Endothelial cell of umbilical vein (primary cell): ENCODE measurements around the gene PTPRZ1. TPM values are rescaled to one million over a fixed set of nuclear protein-coding genes. Genes with fewer than 3 reads are reported as not detected.

Experiments
- BruUV-seq: library from RNA; stranded (reverse); fragments of 400-500 nt; replicated peaks from 2 replicates; lab custom pipeline; 2021; lab: Mats Ljungman, UMichigan
- CTCF ChIA-PET: fragments of 300-600, 350-600 bp; sonication (Branson Sonifier 250); formaldehyde crosslinking; loops from one replicate; lab custom pipeline; 2021; ENCODE audit warnings: antibody characterized with exemption, inconsistent platforms; lab: Charles Lee
- POLR2A ChIA-PET: fragments of 300-600, 350-600 bp; sonication (Branson Sonifier 250); formaldehyde crosslinking; loops from one replicate; lab custom pipeline; 2021; ENCODE audit warnings: antibody characterized with exemption, inconsistent platforms; lab: Charles Lee
- DNase-seq: peaks from one replicate; pipeline ENCODE4 v3.0.0-alpha.2; 2011; ENCODE audit warnings: low read depth, low spot score
- FAIRE-seq: peaks from 2 replicates; lab custom pipeline; 2011; peaks lifted over from hg19 to GRCh38; lab: Jason Lieb, UNC
- H2AFZ ChIP-seq: 2 replicates; pipeline ENCODE4 v1.6.0; 2012; ENCODE audit warnings: low read depth, low read length, control low read depth, inconsistent platforms
- H3K27ac ChIP-seq: 2 replicates; pipeline ENCODE4 v1.5.1; 2011; ENCODE audit warnings: low read depth, mild to moderate bottlenecking, control low read depth, low read length, moderate library complexity; ENCODE audit not compliant: insufficient read depth
- H3K27me3 ChIP-seq, 2 experiments: 2 replicates each; pipeline versions ENCODE4 v1.6.0 to v1.6.1; 2011; ENCODE audit warnings: low read length in 2 of 2, mixed read lengths in 1 of 2; ENCODE audit not compliant: control insufficient read depth in 2 of 2, insufficient read depth in 2 of 2
- H3K36me3 ChIP-seq, 2 experiments: 2 replicates in 1 of 2; 3 replicates in 1 of 2; pipeline ENCODE4 v1.5.1; 2011; ENCODE audit warnings: low read length in 2 of 2, mild to moderate bottlenecking in 1 of 2, moderate library complexity in 1 of 2; ENCODE audit not compliant: control insufficient read depth in 2 of 2, insufficient read depth in 2 of 2; ENCODE audit errors: extremely low read depth in 1 of 2
- H3K4me1 ChIP-seq: 3 replicates; pipeline ENCODE4 v1.5.1; 2011; ENCODE audit warnings: mild to moderate bottlenecking, low read length; ENCODE audit not compliant: control insufficient read depth, insufficient read depth; ENCODE audit errors: extremely low read depth
- H3K4me2 ChIP-seq: 2 replicates; pipeline ENCODE4 v1.6.1; 2011; ENCODE audit warnings: low read length, control low read depth, mixed read lengths; ENCODE audit not compliant: insufficient read depth
- H3K4me3 ChIP-seq, 3 experiments: fragments of 200-600 bp in 1 of 3; sonication (generic), shearing (Covaris generic) in 1 of 3; replicated peaks in 1 of 3; 2 replicates each; pipeline ENCODE4 v1.5.1; 2011 to 2016; ENCODE audit warnings: control low read depth in 3 of 3, low read length in 3 of 3, mild to moderate bottlenecking in 2 of 3, inconsistent platforms in 1 of 3, low read depth in 1 of 3, moderate library complexity in 1 of 3; ENCODE audit not compliant: insufficient read depth in 1 of 3
- H3K79me2 ChIP-seq: 2 replicates; pipeline ENCODE4 v1.6.0; 2012; ENCODE audit warnings: low read length, inconsistent platforms; ENCODE audit not compliant: control insufficient read depth, insufficient read depth
- H3K9ac ChIP-seq: replicated peaks from 2 replicates; pipeline ENCODE3; 2011; ENCODE audit warnings: low read length, control low read depth; ENCODE audit not compliant: insufficient read depth; ENCODE audit errors: extremely low read depth
- H3K9me1 ChIP-seq: replicated peaks from 3 replicates; pipeline ENCODE4 v1.6.0; 2011; ENCODE audit warnings: mild to moderate bottlenecking, low read length; ENCODE audit not compliant: control insufficient read depth, insufficient read depth; ENCODE audit errors: extremely low read depth
- H3K9me3 ChIP-seq: replicated peaks from 2 replicates; pipeline ENCODE4 v1.5.1; 2012; ENCODE audit warnings: low read length, inconsistent platforms; ENCODE audit not compliant: control insufficient read depth, insufficient read depth
- H4K20me1 ChIP-seq: replicated peaks from 2 replicates; pipeline ENCODE3; 2011; ENCODE audit warnings: mild to moderate bottlenecking, low read length; ENCODE audit not compliant: control insufficient read depth, insufficient read depth; ENCODE audit errors: extremely low read depth
- CTCF ChIP-seq, 2 donors: IDR thresholded peaks; 1 replicate in 1 of 2; 2 replicates in 1 of 2; pipeline ENCODE4 v1.5.1; 2011; ENCODE audit warnings: low read length in 2 of 2, mild to moderate bottlenecking in 2 of 2, moderate library complexity in 2 of 2, control low read depth in 1 of 2, inconsistent platforms in 1 of 2, low read depth in 1 of 2; ENCODE audit not compliant: insufficient read depth in 1 of 2; ENCODE audit errors: extremely low read depth in 1 of 2
- EZH2 ChIP-seq: IDR thresholded peaks from 2 replicates; pipeline ENCODE4 v1.6.1; 2012; ENCODE audit warnings: borderline replicate concordance, low read depth, mild to moderate bottlenecking, moderate library complexity, low read length, inconsistent platforms; ENCODE audit not compliant: severe bottlenecking
- FOS ChIP-seq: IDR thresholded peaks from 2 replicates; pipeline ENCODE4 v1.6.1; 2011; ENCODE audit warnings: mild to moderate bottlenecking, low read length, moderate library complexity, borderline replicate concordance; ENCODE audit not compliant: insufficient read depth
- GATA2 ChIP-seq: IDR thresholded peaks from 2 replicates; pipeline ENCODE4 v1.7.0; 2011; ENCODE audit warnings: low read depth, mild to moderate bottlenecking, moderate library complexity, mixed read lengths, low read length; ENCODE audit not compliant: insufficient read length, insufficient read depth
- JUN ChIP-seq: IDR thresholded peaks from 2 replicates; pipeline ENCODE4 v1.6.1; 2011; ENCODE audit warnings: borderline replicate concordance, low read depth; ENCODE audit not compliant: insufficient read length, insufficient read depth
- MAX ChIP-seq: IDR thresholded peaks from 2 replicates; pipeline ENCODE4 v1.6.1; 2011; ENCODE audit not compliant: insufficient read depth, insufficient read length
- MYC ChIP-seq: IDR thresholded peaks from one replicate; pipeline ENCODE4 v1.6.1; 2011; ENCODE audit warnings: mild to moderate bottlenecking, low read depth, low read length
- POLR2A ChIP-seq: IDR thresholded peaks from 2 replicates; pipeline ENCODE4 v1.6.1; 2012; ENCODE audit warnings: low read depth, mild to moderate bottlenecking, control low read depth, low read length
- POLR2AphosphoS5 ChIP-seq: IDR thresholded peaks from 2 replicates; pipeline ENCODE4 v1.6.1; 2012; ENCODE audit warnings: low read depth, mild to moderate bottlenecking, control low read depth, low read length, moderate library complexity; ENCODE audit not compliant: insufficient read depth
- dilution Hi-C: fragments of 300-500 bp; cut with MboI; formaldehyde crosslinking; loops from one replicate; pipeline ENCODE4 v1.15.0; 2019; ENCODE audit warnings: low sequenced_read_pairs; ENCODE audit not compliant: extremely low pct_ligation_motif_present
- intact Hi-C: fragments of 100-400 bp; cut with micrococcal nuclease; formaldehyde crosslinking; loops from one replicate; pipeline ENCODE4 v1.10.0; 2022
- polyA plus RNA-seq, 4 experiments: library from polyadenylated mRNA; depleted of rRNA in 3 of 4; stranded (reverse) in 3 of 4; unstranded in 1 of 4; fragments of >200 nt; gene quantifications; 2 replicates each; pipeline versions ENCODE4 v1.2.1 to v1.2.3, GENCODE V29; 2011 to 2012; ENCODE audit warnings: missing spikeins in 1 of 4
- total RNA-seq: library from RNA; stranded (reverse); gene quantifications from 2 replicates; pipeline ENCODE4 v1.2.3, GENCODE V29; 2021

Gene PTPRZ1
- total and polyA plus RNA-seq, 2 donors (not counting 3 experiments of a cell fraction or from before 2014, with no cell fraction given) = 0.07 TPM; not detected in 1

GRCh38 chr7:121831351-121831750 is 41.6 kb upstream of the PTPRZ1 start:
- Histone ChIP-seq H3K9me1 (no peaks in the 10 kb centered on the region), H4K20me1 (no peaks in the 10 kb centered on the region), H3K4me2 (no peak overlapping the region), H3K27me3 (no peaks in the 10 kb centered on the region), H3K4me1 (no peaks in the 10 kb centered on the region), H3K79me2 (no peaks in the 10 kb centered on the region), H3K4me3 (no peak overlapping the region), H3K36me3 (no peaks in the 10 kb centered on the region), H3K9ac (no peak overlapping the region), H3K27ac (no peak overlapping the region), H3K9me3 (no peaks in the 10 kb centered on the region), H2AFZ (no peak overlapping the region)
- POLR2A ChIA-PET = no interaction called here
- no peak for DNase-seq
- dilution Hi-C loops (no loop called here), intact Hi-C loops (no loop called here)
- BruUV-seq = no TSS peak
- no peak for FAIRE-seq
- no peak for TF ChIP-seq JUN
- TF ChIP-seq GATA2 = no peak
- TF ChIP-seq POLR2A = no peak
- no peak for TF ChIP-seq MYC
- TF ChIP-seq CTCF (IDR thresholded peaks at IDR 0.05; ENCODE audit: extremely low read depth in 1 of 2, insufficient read depth in 1 of 2, low read depth in 1 of 2, low read length in 2 of 2) = no peak
- no peak for TF ChIP-seq FOS
- no peak for TF ChIP-seq EZH2
- no peak for TF ChIP-seq MAX
- no peak for TF ChIP-seq POLR2AphosphoS5
- CTCF ChIA-PET = interaction anchor here (1.1 kb wide), 1 partner anchor 163 kb away, joined by 3 read pairs; no protein-coding TSS in a partner anchor
